M059J (cell line): ENCODE data around the gene COL12A1. TPM values are rescaled to one million over a fixed set of nuclear protein-coding genes. Genes with fewer than 3 reads are reported as not detected.
A peak's percentile ranks its signal among the peaks of the same experiment; 100 is the strongest.

ENCODE experiments used
- DNase-seq: peaks from one replicate; pipeline ENCODE4 v3.0.0-alpha.2; 2012; ENCODE audit warnings: low read depth
- total RNA-seq: library from RNA; depleted of rRNA; stranded (reverse); fragments of >200 nt; shearing (Covaris generic); gene quantifications from 2 replicates; pipeline ENCODE4 v1.2.3, GENCODE V29; 2014

Gene COL12A1
- total RNA-seq, 1 experiment from 2014 or later: 336 TPM

- no peak for DNase-seq
Measured at GRCh38 chr6:75145211-75145610, 60.6 kb downstream of the COL12A1 start.

- no peak for DNase-seq
Measured at GRCh38 chr6:75144386-75144785, 61.5 kb downstream of the COL12A1 start.

- DNase-seq: peak; percentile 39
Measured at GRCh38 chr6:75143191-75143590, 62.7 kb downstream of the COL12A1 start.

GRCh38 chr6:75142721-75143120 lies 63.1 kb downstream of the COL12A1 start:
- no peak for DNase-seq

- DNase-seq: no peak
Measured at GRCh38 chr6:75135876-75136275, 70.0 kb downstream of the COL12A1 start.

- DNase-seq: no peak
Measured at GRCh38 chr6:75135450-75135849, 70.4 kb downstream of the COL12A1 start.

- peak; percentile 86 for DNase-seq
Measured at GRCh38 chr6:75130784-75131183, 75.1 kb downstream of the COL12A1 start.

GRCh38 chr6:75128878-75129570 lies 76.8 kb downstream of the COL12A1 start:
- peak; percentile 66 for DNase-seq

- no peak for DNase-seq
Measured at GRCh38 chr6:75126518-75126917, 79.3 kb downstream of the COL12A1 start.

GRCh38 chr6:75124983-75125382 lies 80.9 kb downstream of the COL12A1 start:
- no peak for DNase-seq

GRCh38 chr6:75124085-75124484 lies 81.8 kb downstream of the COL12A1 start:
- DNase-seq: no peak

- peak; percentile 56 for DNase-seq
Measured at GRCh38 chr6:75118925-75119515, 86.8 kb downstream of the COL12A1 start.

- DNase-seq: peak; percentile 37
Measured at GRCh38 chr6:75117701-75118100, 88.2 kb downstream of the COL12A1 start.

GRCh38 chr6:75116946-75117345 lies 88.9 kb downstream of the COL12A1 start:
- no peak for DNase-seq

- no peak for DNase-seq
Measured at GRCh38 chr6:75115481-75115880, 90.4 kb downstream of the COL12A1 start.

GRCh38 chr6:75114806-75115205 lies 91.0 kb downstream of the COL12A1 start:
- DNase-seq: no peak

GRCh38 chr6:75114195-75114594 lies 91.7 kb downstream of the COL12A1 start:
- DNase-seq: no peak

- DNase-seq: no peak
Measured at GRCh38 chr6:75113446-75113845, 92.4 kb downstream of the COL12A1 start.

GRCh38 chr6:75109765-75110164 lies 96.1 kb downstream of the COL12A1 start:
- DNase-seq: no peak

- no peak for DNase-seq
Measured at GRCh38 chr6:75109022-75109421, 96.8 kb downstream of the COL12A1 start.

GRCh38 chr6:75108333-75108974 lies 97.4 kb downstream of the COL12A1 start:
- no peak for DNase-seq

GRCh38 chr6:75107913-75108312 lies 97.9 kb downstream of the COL12A1 start:
- DNase-seq: no peak

- DNase-seq: no peak
Measured at GRCh38 chr6:75106426-75106825, 99.4 kb downstream of the COL12A1 start.
